ENCODE results near the gene ZFAND6.

DNA sequence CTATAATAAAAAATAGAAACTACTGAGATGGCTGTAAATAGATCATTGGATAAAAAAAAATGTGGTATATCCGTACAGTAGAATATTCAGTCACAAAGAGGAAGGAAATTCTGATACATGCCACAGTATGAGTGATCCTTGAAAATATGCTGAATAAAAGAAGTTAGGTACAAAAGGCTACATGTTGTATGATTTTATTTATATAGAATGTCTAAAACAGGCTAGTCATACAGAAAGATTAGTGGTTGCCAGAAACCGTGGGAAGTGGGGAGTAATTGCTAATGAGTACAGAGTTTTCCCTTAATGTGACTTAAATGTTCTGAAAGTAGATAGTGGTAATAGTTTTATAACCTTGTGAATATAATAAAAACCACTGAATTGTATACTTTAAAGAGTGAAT, 68.4 kb downstream of the ZFAND6 start:
- TF ChIP-seq, protein P1, sequence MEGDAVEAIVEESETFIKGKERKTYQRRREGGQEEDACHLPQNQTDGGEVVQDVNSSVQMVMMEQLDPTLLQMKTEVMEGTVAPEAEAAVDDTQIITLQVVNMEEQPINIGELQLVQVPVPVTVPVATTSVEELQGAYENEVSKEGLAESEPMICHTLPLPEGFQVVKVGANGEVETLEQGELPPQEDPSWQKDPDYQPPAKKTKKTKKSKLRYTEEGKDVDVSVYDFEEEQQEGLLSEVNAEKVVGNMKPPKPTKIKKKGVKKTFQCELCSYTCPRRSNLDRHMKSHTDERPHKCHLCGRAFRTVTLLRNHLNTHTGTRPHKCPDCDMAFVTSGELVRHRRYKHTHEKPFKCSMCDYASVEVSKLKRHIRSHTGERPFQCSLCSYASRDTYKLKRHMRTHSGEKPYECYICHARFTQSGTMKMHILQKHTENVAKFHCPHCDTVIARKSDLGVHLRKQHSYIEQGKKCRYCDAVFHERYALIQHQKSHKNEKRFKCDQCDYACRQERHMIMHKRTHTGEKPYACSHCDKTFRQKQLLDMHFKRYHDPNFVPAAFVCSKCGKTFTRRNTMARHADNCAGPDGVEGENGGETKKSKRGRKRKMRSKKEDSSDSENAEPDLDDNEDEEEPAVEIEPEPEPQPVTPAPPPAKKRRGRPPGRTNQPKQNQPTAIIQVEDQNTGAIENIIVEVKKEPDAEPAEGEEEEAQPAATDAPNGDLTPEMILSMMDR (IDR thresholded peaks at IDR 0.05; ENCODE audit: low read depth, low read length, poor library complexity, severe bottlenecking), result no peak
- TF ChIP-seq EZH2phosphoT487 (IDR thresholded peaks at IDR 0.05; ENCODE audit: borderline replicate concordance, low read length), result no peak
